Activated CD4-positive, alpha-beta T cell treated with anti-CD3 and anti-CD28 coated beads, Interleukin-2, amount 50 U/mL, for 48 hours (primary cell): Measurements from ENCODE around the gene FANCD2OS.
"Not testable (repeated sequence)": the region's sequence is repeated elsewhere in the genome, so short reads cannot be mapped to it uniquely, and the experiment has no call there.

Source experiments
- DNase-seq, 2 experiments: peaks; one replicate each; pipeline ENCODE4 v3.0.0-alpha.2; 2020

The FANCD2OS gene, protein sequence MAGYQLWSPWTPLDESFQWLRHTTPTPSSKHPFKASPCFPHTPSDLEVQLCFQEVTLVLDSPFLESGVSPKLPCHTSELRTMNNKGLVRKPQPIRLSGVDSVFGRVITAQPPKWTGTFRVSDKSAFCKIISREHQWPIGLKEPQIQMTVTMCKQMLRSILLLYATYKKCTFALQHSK

DNA sequence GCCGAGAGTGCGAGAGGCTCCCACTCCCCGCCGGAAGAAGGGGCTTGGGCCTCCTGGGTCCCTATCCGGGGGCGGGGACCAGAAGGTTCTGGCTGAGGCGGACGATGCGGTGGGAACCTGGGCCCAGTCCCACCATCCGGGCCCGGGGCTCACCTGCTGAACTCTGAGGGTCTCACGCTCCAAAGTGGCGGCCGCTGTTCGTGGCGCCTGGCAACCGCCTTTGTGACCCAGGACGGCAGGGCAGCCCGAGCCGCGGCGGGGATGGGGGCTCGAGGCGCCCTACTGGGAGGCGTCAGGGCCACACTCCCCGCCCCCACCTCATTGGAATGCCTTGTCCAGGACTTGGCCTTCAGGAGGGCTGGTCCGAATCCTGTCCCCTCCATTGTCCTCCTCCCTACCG lies at the start of gene FANCD2OS:
TSS of gene FANCD2OS (minus strand) at position 165 of the 400 bp plus-strand sequence. CDS start 3,481 bp downstream, outside the sequence.
- no peak for DNase-seq

DNA sequence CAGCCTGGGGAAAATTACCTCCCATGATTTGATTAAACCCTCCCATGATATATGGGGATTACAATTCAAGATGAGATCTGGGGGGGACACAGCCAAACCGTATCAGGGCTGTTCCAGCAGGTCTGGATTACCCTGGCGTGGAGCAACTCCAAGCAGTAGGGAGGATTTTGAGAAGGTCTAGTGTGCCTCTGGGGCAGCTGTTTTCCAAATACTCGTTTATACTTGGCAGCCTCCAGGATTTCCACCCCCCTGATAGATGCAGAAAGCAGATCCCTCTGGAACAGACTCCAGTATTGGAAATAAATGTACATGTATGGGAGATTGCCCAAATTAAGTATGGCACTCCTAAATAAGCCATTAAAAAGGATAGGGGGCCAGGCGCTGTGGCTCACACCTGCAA lies 49.0 kb upstream of the FANCD2OS start:
- no peak for DNase-seq

DNA sequence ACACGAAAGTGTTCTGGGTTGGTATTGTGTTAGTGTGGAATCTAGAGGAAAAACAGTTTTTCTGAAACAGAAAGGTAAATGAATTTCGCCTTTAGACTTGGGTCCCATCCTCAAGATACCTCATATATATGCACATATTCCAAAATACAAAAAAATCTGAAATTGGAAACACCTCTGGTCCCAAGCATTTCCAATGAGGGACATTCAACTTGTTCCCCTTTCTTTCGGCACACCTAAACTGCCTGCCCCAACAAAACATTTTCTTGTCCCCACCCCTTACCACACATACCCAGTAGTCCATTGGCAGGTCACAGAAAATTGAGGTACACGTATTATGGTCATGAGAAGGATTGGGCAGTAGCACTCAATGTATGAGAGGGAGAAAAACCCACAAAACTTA lies 47.6 kb upstream of the FANCD2OS start:
- no peak for DNase-seq

DNA sequence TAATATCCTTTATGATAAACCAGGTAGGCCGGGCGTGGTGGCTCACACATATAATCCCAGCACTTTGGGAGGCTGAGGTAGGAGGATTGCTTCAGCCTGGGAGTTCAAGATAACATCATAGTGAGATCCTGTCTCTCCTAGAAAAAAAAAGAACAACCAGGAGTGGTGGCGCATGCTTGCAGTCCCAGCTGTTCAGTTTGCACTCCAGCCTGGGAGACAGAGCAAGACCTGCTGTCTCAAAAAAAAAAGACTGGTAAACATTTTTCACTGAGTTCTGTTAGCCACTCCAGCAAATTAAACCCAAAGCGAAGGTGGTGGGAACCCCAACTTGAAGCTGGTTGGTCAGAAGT lies 47.0 kb upstream of the FANCD2OS start:
- DNase-seq, result no peak

DNA sequence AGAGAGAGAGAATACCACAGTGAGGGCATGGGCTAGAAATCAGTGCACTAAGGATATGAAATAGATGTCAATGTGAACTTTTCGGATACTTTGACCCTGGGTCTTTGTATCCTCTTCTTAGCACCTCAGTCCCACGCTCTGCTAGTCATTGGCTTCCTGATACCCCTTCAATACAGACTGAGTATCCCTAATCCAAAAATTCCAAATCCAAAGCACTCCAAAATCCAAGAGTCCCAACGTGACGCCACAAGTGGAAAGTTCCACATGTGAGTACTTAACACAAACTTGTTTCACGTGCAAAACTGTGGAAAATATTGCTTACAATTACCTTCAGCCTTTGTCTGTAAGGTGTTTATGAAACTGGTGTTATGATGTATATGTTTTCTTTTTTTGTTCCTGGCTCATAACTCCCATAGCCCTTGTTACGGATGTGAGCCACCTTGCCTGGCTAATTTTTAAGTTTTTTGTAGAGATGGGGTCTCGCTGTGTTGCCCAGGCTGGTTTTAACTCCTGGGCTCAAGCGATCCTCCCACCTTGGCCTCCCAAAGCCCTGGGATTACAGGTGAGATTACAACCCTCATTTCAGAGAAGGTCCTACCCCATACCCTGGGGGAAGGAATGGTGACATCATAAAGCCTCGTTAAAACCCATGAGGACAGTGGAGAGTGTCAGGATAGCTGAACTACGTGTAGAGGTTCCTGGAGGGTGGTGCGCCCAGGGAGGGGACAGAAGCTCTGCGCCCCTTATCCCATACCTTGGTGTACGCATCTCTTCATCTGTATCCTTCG lies 46.5 kb upstream of the FANCD2OS start:
- DNase-seq, result no peak

DNA sequence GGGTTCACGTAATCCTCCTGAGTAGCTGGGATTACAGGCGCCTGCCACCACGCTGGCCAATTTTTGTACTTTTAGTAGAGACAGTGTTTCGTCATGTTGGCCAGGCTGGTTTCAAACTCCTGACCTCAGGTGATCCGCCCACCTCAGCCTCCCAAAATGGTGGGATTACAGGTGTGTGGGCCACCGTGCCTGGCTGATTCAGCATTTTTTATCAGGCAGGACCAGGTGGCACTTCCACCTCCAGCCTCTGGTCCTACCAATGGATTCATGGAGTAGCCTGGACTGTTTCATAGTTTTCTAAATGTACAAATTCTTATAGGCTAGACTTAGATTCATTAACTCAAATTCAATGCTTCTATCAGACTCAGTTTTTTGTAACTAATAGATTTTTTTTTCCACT lies 42.9 kb upstream of the FANCD2OS start:
- no peak for DNase-seq

DNA sequence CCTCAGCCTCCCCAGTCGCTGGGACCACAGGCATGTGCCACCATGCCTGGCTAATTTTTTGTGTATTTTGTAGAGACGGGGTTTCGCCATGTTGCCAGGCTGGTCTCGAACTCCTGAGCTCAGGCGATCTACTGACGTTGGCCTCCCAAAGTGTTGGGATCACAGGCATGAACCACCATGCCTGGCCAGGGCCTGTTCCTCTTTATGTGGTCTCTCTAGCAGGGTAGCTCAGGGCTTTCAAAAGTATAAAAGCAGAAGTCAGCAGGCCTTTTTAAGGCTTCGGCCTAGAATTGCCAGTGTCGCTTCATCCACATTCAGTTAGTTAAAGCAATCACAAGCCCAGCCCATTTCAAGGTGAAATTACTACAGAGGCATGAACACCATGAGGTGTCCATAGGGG lies 41.2 kb upstream of the FANCD2OS start:
- DNase-seq, result no peak

DNA sequence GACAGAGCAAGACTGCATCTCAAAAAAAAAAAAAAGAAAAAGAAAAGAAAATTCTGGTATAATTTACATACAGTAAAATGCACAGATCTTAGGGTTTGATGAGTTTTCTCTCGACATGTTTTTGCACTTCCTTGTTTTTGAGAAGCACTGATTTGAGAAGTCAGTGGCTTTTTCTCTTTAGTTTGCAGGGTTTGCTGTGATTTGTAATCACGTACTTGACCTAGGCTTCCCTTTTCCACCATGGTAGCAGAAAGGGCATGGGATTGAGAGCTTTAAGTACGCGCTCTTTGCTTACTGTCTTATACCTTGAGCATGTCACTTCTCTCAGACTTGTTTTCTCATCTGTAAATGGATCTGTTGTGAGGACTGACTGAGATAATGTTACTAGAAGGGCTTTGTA lies 37.6 kb upstream of the FANCD2OS start:
- no peak for DNase-seq

DNA sequence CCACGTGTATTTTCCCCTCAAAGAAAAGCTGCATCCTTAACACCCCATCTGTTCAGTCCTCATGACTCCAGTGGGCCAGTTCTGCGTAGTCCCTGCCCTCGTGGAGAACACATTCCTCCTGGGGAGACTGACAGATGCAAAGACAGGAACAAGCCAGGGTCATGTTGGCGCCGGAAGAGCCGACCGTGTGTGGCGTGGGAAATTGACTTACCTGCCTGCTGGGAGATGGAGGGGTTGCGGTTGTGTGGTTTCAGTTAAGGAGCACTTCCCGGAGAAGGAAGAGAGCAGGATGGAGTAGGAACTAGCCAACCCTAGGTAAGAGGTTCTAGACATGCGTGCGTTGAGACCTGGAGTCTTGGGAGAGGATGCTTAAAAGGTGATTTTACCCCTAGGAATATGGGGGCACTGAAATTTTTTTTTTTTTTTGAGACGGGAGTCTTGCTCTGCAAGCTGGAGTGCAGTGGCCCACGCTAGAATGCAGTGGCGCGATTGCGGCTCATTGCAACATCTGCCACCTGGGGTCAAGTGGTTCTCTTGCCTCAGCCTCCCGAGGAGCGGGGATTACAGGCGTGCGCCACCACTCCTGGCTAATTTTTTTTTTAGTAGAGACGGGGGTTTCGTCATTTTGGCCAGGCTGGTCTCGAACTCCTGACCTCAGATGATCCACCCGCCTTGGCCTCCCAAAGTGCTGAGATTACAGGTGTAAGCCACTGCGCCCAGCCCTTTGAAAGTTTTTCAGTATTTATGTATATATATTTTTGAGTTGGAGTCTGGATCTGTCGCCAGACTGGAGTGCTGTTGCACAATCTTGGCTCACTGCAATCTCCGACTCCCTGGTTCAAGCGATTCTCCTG lies 34.9 kb upstream of the FANCD2OS start:
- peak; percentile 9 to 19 for DNase-seq

DNA sequence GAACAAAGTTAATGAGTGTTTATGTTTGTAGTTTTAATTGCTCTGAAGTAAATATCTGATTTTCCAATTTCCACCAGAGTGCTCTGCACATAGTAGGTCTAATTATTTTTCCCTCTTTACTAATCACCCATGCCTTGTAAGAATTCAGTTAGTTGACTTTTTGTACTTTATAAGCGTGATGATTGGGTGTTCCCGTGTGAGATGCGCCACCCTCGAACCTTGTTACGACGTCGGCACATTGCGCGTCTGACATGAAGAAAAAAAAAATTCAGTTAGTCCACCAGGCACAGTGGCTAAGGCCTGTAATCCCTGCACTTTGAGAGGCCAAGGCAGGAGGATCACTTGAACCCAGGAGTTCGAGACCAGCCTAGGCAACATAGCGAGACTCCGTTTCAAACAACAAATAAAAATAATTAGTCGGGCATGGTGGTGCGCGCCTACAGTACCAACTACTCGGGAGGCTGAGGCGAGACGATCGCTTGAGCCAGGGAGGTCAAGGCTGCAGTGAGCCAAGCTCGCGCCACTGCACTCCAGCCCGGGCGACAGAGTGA lies 33.0 kb upstream of the FANCD2OS start:
- DNase-seq, result no peak

DNA sequence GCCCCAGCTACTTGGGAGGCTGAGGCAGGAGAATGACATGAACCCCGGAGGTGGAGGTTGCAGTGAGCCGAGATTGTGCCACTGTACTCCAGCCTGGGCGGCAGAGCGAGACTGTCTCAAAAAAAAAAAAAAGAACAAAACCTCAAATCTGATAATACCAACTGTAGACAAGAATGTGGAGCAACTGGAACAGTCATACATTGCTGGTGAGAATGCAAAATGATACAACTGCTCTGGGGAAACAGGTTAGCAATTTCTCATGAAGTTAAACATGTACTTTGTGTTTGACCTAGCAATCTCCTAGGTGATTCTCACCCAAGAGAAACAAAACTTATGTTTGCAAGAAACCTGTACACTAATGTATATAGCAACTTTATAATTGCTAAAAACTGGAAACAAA lies 29.1 kb upstream of the FANCD2OS start:
- DNase-seq, result no peak

DNA sequence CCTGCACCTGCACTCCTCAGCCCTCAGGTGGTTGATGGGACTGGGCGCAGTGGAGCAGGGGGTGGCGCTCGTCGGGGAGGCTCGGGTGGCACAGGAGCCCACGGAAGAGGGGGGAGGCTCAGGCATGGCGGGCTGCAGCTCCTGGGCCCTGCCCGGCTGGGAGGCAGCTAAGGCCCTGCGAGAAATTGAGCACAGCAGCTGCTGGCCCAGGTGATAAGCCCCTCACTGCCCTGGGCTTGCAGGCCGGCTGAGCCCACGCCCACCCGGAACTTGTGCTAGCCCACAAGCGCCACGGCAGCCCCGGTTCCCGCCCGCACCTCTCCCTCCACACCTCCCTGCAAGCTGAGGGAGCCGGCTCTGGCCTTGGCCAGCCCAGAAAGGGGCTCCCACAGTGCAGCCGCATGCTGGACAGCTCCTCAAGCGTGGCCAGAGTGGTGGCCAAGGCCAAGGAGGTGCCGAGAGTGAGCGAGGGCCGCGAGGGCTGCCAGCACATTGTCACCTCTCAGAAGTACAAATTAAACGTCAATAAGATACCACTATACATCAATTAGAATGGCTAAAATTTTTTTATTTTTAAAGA lies 28.5 kb upstream of the FANCD2OS start:
- no peak for DNase-seq

DNA sequence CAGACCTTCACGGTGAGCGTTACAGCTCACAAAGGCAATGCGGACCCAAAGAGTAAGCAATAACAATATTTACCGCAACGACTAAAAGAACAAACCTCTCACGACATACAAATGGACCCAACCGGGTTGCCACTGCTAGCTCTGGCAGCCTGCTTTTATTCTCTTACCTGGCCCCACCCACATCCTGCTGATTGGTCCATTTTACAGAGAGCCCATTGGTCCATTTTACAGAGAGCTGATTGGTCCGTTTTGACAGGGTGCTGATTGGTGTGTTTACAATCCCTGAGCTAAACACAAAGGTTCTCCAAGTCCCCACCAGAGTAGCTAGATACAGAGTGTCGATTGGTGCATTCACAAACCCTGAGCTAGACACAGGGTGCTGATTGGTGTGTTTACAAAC lies 27.8 kb upstream of the FANCD2OS start:
- not testable (repeated sequence) for DNase-seq

DNA sequence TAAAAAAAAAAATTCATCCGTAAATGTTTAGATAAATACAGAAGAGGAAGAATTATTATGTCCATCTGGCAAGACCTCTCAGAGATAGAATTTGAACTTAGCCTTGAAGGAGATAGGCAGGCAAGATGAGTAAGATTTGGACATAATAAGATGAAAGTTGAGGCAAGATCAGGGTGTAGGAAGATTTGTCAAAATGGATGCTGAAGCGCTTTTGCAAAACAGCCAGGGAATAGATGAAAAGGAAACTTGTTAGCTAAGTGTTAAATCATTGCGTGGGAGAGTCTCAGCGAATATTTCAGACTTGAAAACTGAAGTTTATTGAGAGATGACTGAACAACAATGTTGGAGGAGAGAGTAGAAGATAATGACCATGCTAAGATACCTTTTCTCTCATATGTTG lies 14.7 kb upstream of the FANCD2OS start:
- no peak for DNase-seq

DNA sequence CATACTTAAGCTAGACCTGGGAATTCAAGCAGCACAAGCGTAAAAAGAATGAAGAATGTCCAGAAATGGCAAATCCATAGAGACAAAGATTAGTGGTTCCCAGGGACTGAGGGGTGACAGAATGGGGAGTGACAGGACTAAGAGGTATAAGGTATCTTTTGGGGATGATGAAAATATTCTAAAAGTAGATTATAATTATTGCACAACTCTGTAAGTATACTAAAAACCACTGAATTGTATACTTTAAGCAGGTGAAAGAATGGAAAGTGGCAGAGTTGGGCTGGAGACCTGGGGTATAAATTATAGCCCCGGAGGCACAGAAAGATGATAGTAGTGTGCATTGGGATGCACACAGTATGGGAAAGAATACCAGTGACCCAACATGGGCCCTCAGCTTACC lies 13.0 kb upstream of the FANCD2OS start:
- DNase-seq, result no peak

DNA sequence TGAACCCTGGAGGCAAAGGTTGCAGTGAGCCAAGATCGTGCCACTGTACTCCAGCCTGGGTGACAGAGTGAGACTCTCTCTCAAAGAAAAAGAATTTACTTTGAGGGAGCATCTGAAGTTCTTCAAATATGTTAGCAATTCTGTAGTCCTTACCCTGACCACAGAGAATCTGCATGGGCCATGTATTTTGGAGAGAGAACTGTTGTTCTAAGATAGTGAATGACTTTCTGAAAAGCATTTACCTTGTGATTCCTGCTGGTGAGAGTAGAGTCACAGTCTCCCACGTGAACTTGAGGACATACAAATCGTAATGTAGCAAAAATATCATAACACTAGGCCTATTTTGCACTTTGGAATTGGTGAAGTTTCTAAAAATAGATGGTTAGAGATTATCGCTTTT lies 11.3 kb upstream of the FANCD2OS start:
- no peak for DNase-seq

DNA sequence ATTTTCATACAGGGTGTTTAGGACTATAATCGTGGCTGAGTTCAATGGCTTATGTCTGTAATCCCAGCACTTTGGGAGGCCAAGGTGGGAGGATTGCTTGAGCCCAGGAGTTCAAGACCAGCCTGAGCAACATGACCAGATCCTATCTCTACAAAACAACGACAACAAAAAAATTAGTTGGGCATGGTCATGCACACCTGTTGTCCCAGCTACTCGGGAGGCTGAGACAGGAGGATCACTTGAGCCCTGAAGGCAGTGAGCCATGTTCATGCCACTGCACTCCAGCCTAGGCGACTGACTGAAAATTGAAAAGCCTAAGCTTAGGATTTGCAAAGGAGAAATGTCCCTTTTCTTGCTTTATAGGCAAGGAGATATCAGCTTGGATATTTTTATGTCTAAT lies 8.9 kb upstream of the FANCD2OS start:
- DNase-seq, result no peak

DNA sequence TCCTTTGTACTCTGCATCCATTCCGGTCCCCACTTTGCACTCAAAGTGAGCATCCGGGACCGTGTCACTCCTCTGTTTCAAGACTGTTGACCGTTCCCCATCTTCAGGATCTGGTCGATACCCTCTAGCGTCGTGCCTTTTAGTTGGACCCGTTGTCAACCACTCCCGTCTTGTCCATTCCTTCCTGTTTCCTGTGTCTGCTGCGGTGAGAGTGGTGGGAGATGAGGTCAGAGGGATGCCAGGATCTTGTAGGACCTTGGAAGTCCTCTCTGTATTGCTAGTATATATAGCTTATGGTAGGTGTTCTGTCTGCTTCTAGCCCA lies 8.0 kb upstream of the FANCD2OS start:
- no peak for DNase-seq

DNA sequence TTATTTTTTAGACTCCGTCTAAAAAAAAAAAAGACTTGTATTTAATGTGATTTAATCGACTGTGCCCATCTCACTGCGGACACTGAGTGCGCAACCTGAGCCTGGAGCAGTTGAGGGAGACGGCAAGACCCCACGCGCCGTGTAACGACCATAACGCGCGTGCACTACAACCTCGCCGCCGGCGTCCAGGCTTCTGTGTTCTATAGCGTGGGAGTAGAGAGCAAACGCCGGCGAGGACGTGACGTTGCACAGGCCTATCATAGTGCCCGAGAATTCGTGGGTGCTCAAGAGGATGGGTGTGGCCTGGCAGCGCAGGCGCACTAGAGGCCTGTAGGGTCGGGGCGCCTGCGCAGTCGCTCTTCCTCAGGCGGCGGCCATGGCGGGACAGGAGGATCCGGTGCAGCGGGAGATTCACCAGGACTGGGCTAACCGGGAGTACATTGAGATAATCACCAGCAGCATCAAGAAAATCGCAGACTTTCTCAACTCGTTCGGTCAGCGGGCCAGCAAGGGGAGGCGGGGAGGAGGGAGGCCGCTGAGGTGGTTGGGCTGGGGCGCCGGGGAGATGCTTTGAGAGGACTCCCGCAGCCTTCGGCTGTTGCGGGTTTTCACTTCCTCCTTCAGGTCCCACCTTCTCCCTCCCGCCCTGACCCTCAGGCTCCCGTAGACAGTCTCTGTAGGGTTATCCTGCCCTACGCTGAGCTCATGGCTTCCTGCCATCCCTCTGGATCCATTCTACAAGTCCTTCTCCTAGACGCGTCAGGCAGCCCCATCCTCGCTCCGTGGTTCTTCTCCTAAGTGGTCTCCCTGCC lies 7.5 kb upstream of the FANCD2OS start, which contains the start of gene BRK1:
TSS of gene BRK1 (plus strand) at position 350 of the 812 bp plus-strand sequence. CDS start at position 377, 27 bp downstream.
- DNase-seq, result peak; percentile 93 to 94

DNA sequence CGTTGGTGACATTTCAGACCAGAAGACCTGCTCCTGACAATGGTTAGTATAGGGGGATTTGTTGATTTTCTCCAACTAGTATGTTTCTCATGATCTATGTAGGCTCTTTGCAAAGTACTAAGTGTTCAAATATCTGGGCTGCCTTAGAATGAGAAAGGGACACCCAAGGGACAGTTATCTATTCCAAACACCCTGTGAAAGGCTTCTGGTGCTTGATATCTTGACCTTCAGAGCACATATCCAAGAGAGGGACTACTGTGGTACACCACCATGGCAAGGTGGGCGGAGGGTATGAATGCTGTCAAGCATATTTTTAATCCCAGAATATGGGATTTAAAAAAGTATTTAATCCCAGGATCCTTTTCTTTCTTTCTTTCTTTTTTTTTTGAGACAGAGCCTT lies 1.1 kb downstream of the FANCD2OS start:
- no peak for DNase-seq

DNA sequence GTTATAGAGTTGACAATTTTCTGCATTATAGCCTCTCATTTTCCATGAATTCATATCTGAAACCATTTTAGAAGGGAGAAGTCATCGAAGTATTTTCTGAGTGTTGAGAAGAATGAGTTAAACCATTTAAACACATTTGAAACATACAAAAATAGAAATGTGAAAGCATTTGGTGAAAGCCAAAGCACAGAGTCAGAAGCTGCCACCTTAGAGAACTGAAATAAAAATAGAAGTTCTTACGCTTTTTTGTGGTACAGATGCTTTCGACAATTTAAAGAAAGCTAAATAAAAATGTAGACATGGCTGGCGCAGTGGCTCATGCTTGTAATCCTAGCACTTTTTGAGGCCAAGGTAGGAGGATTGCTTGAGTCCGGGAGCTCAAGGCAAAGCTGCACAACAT lies 9.0 kb downstream of the FANCD2OS start:
- no peak for DNase-seq

DNA sequence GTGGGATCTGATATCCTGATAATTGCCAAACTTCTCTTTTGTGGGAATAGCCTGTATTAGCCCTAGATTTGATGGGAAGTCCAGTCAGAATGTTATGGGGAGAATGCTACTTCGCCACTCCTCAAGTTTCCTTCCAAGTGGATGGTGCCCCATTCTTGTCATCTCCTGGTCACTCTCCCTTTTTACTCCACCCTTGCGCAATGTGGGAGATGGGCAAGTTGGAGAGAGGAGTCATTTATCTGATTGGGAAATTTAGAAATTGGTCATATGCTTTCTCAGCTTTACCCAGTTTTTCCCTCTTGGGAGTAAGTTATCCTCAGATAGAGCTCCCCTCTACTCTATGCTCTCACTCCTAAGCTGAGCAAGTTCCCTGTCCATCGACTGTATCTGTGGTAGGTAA lies 14.4 kb downstream of the FANCD2OS start:
- DNase-seq, result no peak
